ENCODE results near the gene AVPR1A.

AVPR1A gene

GRCh38 chr12:63093711-63094110 lies 57.3 kb downstream of the AVPR1A start:
- no peak for DNase-seq
- H3K27me3 ChIP-seq (ENCODE audit: insufficient read depth, low read depth, severe bottlenecking) = no peaks in the 10 kb centered on the region
- no peaks in the 10 kb centered on the region for H3K36me3 ChIP-seq
- H3K27ac ChIP-seq = no peak overlapping the region
- TF ChIP-seq CTCF (IDR thresholded peaks at IDR 0.05; ENCODE audit: low read depth, low read length) = no peak
- no peaks in the 10 kb centered on the region for H3K9me3 ChIP-seq (ENCODE audit: severe bottlenecking)
- H3K4me3 ChIP-seq (ENCODE audit: low read depth, low read length) = no peak overlapping the region

- Histone ChIP-seq H3K27ac (no peak overlapping the region), H3K36me3 (no peaks in the 10 kb centered on the region), H3K27me3 (ENCODE audit: insufficient read depth, low read depth, severe bottlenecking) (no peaks in the 10 kb centered on the region), H3K9me3 (ENCODE audit: severe bottlenecking) (no peaks in the 10 kb centered on the region), H3K4me3 (ENCODE audit: low read depth, low read length) (no peak overlapping the region)
- no peak for TF ChIP-seq CTCF (IDR thresholded peaks at IDR 0.05; ENCODE audit: low read depth, low read length)
- DNase-seq = no peak
Observed at GRCh38 chr12:63093084-63093483, 57.9 kb downstream of the AVPR1A start.
